Osteoblast (primary cell): Measurements from ENCODE around the gene DIRAS1. TPM values are rescaled to one million over a fixed set of nuclear protein-coding genes. Genes with fewer than 3 reads are reported as not detected.

Source experiments
- DNase-seq: peaks from one replicate; pipeline ENCODE4 v3.0.0; 2011; ENCODE audit warnings: low spot score, mixed read lengths; ENCODE audit not compliant: insufficient read length; ENCODE audit errors: missing footprints
- H2AFZ ChIP-seq: 2 replicates; pipeline ENCODE4 v1.6.0; 2011; ENCODE audit warnings: mild to moderate bottlenecking, low read length
- H3K27ac ChIP-seq: 2 replicates; pipeline ENCODE4 v1.5.1; 2011; ENCODE audit warnings: mild to moderate bottlenecking, low read depth, low read length, moderate library complexity
- H3K27me3 ChIP-seq: 2 replicates; pipeline ENCODE4 v1.6.0; 2012; ENCODE audit warnings: mild to moderate bottlenecking, control low read depth, inconsistent platforms, low read length, moderate library complexity; ENCODE audit not compliant: insufficient read depth
- H3K36me3 ChIP-seq: 2 replicates; pipeline ENCODE4 v1.5.1; 2011; ENCODE audit warnings: mild to moderate bottlenecking, low read length, control low read depth, moderate library complexity; ENCODE audit not compliant: insufficient read depth
- H3K4me1 ChIP-seq: 2 replicates; pipeline ENCODE4 v1.5.1; 2011; ENCODE audit warnings: mild to moderate bottlenecking, low read length, control low read depth, moderate library complexity; ENCODE audit not compliant: insufficient read depth
- H3K4me2 ChIP-seq: 2 replicates; pipeline ENCODE4 v1.6.0; 2011; ENCODE audit warnings: mild to moderate bottlenecking, low read length; ENCODE audit not compliant: insufficient read depth
- H3K4me3 ChIP-seq: fragments of 200-600 bp; sonication (generic); 3 replicates; pipeline ENCODE4 v1.5.1; 2012; ENCODE audit warnings: mild to moderate bottlenecking, low read length, inconsistent platforms; ENCODE audit not compliant: insufficient read depth
- H3K79me2 ChIP-seq: 2 replicates; pipeline ENCODE4 v1.6.0; 2012; ENCODE audit warnings: mild to moderate bottlenecking, low read length, control low read depth, inconsistent platforms; ENCODE audit not compliant: insufficient read depth
- H3K9me3 ChIP-seq: 2 replicates; pipeline ENCODE4 v1.5.1; 2011; ENCODE audit warnings: low read depth, low read length, control low read depth
- H4K20me1 ChIP-seq: 2 replicates; pipeline ENCODE4 v1.6.0; 2012; ENCODE audit warnings: mild to moderate bottlenecking, low read length, control low read depth; ENCODE audit not compliant: insufficient read depth
- total RNA-seq: library from RNA; depleted of rRNA; stranded (reverse); fragments of >200 nt; gene quantifications from 2 replicates; pipeline ENCODE4 v1.2.3, GENCODE V29; 2012
- TF ChIP-seq, protein P1 (sequence below): IDR thresholded peaks from 2 replicates; pipeline ENCODE4 v1.5.1; 2011; ENCODE audit warnings: mild to moderate bottlenecking, low read depth, low read length, moderate library complexity; ENCODE audit errors: extremely low read depth

DIRAS1 gene
- total RNA-seq, 1 donor: 14.8 TPM

DNA sequence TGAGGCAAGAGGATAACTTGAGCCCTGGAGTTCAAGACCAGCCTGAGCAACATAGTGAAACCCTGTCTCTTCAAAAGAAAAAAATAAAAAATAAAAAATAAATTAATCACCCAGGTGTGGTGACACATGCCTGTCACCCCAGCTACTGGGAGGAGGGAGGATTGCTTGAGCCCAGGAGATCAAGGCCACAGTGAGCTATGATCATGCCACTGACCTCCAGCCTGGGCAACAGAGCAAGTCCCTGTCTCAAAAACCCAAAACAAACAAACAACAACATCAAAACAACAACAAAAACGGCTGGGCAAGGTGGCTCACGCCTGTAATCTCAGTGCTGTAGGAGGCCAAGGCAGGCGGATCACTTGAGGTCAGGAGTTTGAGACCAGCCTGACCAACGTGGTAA lies 22.9 kb upstream of the DIRAS1 start:
- peaks cover 5% of the 10 kb centered on the region for H3K79me2 ChIP-seq
- TF ChIP-seq, protein P1, sequence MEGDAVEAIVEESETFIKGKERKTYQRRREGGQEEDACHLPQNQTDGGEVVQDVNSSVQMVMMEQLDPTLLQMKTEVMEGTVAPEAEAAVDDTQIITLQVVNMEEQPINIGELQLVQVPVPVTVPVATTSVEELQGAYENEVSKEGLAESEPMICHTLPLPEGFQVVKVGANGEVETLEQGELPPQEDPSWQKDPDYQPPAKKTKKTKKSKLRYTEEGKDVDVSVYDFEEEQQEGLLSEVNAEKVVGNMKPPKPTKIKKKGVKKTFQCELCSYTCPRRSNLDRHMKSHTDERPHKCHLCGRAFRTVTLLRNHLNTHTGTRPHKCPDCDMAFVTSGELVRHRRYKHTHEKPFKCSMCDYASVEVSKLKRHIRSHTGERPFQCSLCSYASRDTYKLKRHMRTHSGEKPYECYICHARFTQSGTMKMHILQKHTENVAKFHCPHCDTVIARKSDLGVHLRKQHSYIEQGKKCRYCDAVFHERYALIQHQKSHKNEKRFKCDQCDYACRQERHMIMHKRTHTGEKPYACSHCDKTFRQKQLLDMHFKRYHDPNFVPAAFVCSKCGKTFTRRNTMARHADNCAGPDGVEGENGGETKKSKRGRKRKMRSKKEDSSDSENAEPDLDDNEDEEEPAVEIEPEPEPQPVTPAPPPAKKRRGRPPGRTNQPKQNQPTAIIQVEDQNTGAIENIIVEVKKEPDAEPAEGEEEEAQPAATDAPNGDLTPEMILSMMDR: no peak
- no peak overlapping the region for H3K4me2 ChIP-seq

GRCh38 chr19:2743099-2743498 lies 21.9 kb upstream of the DIRAS1 start:
- Histone ChIP-seq H4K20me1 (no peaks in the 10 kb centered on the region), H3K4me2 (no peak overlapping the region), H3K27ac (no peak overlapping the region), H3K9me3 (no peaks in the 10 kb centered on the region), H3K27me3 (no peaks in the 10 kb centered on the region), H3K4me3 (no peak overlapping the region), H3K4me1 (peaks cover 4% of the 10 kb centered on the region), H3K79me2 (peaks cover 11% of the 10 kb centered on the region), H3K36me3 (no peaks in the 10 kb centered on the region), H2AFZ (no peak overlapping the region)
- no peak for DNase-seq
- TF ChIP-seq, protein P1: no peak

More for the DNA sequence above, 22.9 kb upstream of the DIRAS1 start:
- Histone ChIP-seq H4K20me1 (no peaks in the 10 kb centered on the region), H3K4me1 (peaks cover 3% of the 10 kb centered on the region), H3K27me3 (no peaks in the 10 kb centered on the region), H2AFZ (no peak overlapping the region), H3K4me3 (no peak overlapping the region), H3K36me3 (no peaks in the 10 kb centered on the region), H3K27ac (no peak overlapping the region), H3K9me3 (no peaks in the 10 kb centered on the region)
- DNase-seq: no peak

DNA sequence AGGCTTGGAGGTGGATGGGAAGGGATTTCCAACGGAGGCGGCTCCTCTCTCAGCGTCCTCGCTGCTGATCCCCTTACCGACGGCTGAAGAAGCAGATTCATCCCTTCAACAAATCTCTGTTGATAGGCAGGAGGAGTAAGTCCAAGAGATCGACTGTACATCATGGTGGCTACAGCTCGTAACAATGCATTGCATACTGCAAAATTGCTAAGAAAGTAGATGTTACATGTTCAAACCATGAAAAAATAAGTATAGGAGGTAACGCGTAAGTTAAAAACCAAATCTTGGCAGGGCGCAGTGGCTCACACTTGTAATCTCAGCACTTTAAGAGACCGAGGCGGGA lies 19.1 kb upstream of the DIRAS1 start:
- Histone ChIP-seq H3K9me3 (no peaks in the 10 kb centered on the region), H3K27ac (no peak overlapping the region), H3K27me3 (no peaks in the 10 kb centered on the region), H3K36me3 (peaks cover 12% of the 10 kb centered on the region), H2AFZ (peak overlapping the region; percentile 27), H3K79me2 (peaks cover 17% of the 10 kb centered on the region), H3K4me1 (peaks cover 4% of the 10 kb centered on the region), H3K4me3 (no peak overlapping the region), H3K4me2 (no peak overlapping the region), H4K20me1 (peaks cover 2% of the 10 kb centered on the region)
- no peak for DNase-seq
- TF ChIP-seq, protein P1: no peak

GRCh38 chr19:2739602-2740313 lies 18.6 kb upstream of the DIRAS1 start, which contains the start of gene SLC39A3:
Gene SLC39A3 (minus strand): TSS chr19:2740017. CDS start chr19:2737257, 2,760 bp downstream.
- H3K27ac ChIP-seq: no peak within 1 kb of the TSS
- TF ChIP-seq, protein P1: no peak

More at GRCh38 chr19:2739602-2740313, 18.6 kb upstream of the DIRAS1 start, which contains the start of gene SLC39A3:
- Histone ChIP-seq H3K4me3 (peak within 1 kb of the TSS; percentile 97), H3K27me3 (no peaks in the 10 kb centered on the region), H2AFZ (peak within 1 kb of the TSS; percentile 84), H3K4me1 (peaks cover 4% of the 10 kb centered on the region), H3K4me2 (peak within 1 kb of the TSS; percentile 83), H3K9me3 (no peaks in the 10 kb centered on the region), H3K36me3 (peaks cover 12% of the 10 kb centered on the region), H4K20me1 (peaks cover 2% of the 10 kb centered on the region), H3K79me2 (peaks cover 17% of the 10 kb centered on the region)
- peak; percentile 100 for DNase-seq
